A673 (cell line): ENCODE data around the gene TMEM150C. TPM values are rescaled to one million over a fixed set of nuclear protein-coding genes. Genes with fewer than 3 reads are reported as not detected.

Experiments
- BruUV-seq: library from RNA; stranded (reverse); fragments of 400-500 nt; replicated peaks from 2 replicates; lab custom pipeline; 2021; lab: Mats Ljungman, UMichigan
- CTCF ChIA-PET: fragments of 300-600 bp; sonication (Branson Sonifier 250); formaldehyde crosslinking; loops from one replicate; lab custom pipeline; 2022; ENCODE audit warnings: antibody characterized with exemption; lab: Charles Lee
- POLR2A ChIA-PET: fragments of 300-600 bp; sonication (Branson Sonifier 250); formaldehyde crosslinking; loops from one replicate; lab custom pipeline; 2022; ENCODE audit warnings: antibody characterized with exemption; ENCODE audit not compliant: low non-redundant PET; lab: Charles Lee
- DNase-seq: peaks from one replicate; pipeline ENCODE4 v3.0.0-alpha.2; 2015; ENCODE audit warnings: low spot score
- H3K27ac ChIP-seq: fragments of 200-600 bp; sonication (generic); 2 replicates; pipeline ENCODE4 v1.5.1; 2016; ENCODE audit warnings: mixed run types, low read depth, mild to moderate bottlenecking, mixed read lengths, antibody characterized with exemption, low read length; ENCODE audit not compliant: poor library complexity, severe bottlenecking
- H3K27me3 ChIP-seq: fragments of 200-600 bp; sonication (generic); replicated peaks from 2 replicates; pipeline ENCODE4 v1.6.1; 2017; ENCODE audit warnings: mixed run types, low read depth, mild to moderate bottlenecking, mixed read lengths, antibody characterized with exemption, low read length; ENCODE audit not compliant: insufficient read depth, poor library complexity
- H3K36me3 ChIP-seq: fragments of 200-600 bp; sonication (generic); 2 replicates; pipeline ENCODE4 v1.6.1; 2016; ENCODE audit warnings: mixed run types, mild to moderate bottlenecking, mixed read lengths, antibody characterized with exemption, low read length; ENCODE audit not compliant: insufficient read depth, poor library complexity, severe bottlenecking
- H3K4me1 ChIP-seq: fragments of 200-600 bp; sonication (generic); 2 replicates; pipeline ENCODE4 v1.6.1; 2017; ENCODE audit warnings: mixed run types, mild to moderate bottlenecking, mixed read lengths, antibody characterized with exemption, low read length; ENCODE audit not compliant: insufficient read depth, poor library complexity, severe bottlenecking
- H3K4me3 ChIP-seq: fragments of 200-600 bp; sonication (generic); 2 replicates; pipeline ENCODE4 v1.5.1; 2016; ENCODE audit warnings: low read depth, mixed run types, mild to moderate bottlenecking, mixed read lengths, low read length; ENCODE audit not compliant: poor library complexity, severe bottlenecking
- H3K9me3 ChIP-seq: fragments of 200-600 bp; sonication (generic); 2 replicates; pipeline ENCODE4 v1.6.1; 2016; ENCODE audit warnings: mixed run types, low read depth, mild to moderate bottlenecking, mixed read lengths, antibody characterized with exemption, low read length; ENCODE audit not compliant: poor library complexity, severe bottlenecking
- EZH2 ChIP-seq: fragments of 200-600 bp; sonication (generic); IDR thresholded peaks from 2 replicates; pipeline ENCODE4 v1.6.1; 2017; ENCODE audit warnings: borderline replicate concordance, low read depth, mild to moderate bottlenecking, mixed read lengths, antibody characterized with exemption, low read length; ENCODE audit not compliant: poor library complexity, severe bottlenecking
- intact Hi-C: fragments of 100-400 bp; cut with micrococcal nuclease; formaldehyde crosslinking; loops from one replicate; pipeline ENCODE4 v1.10.0; 2022; ENCODE audit not compliant: unreplicated experiment
- total RNA-seq: library from RNA; stranded (reverse); gene quantifications from 2 replicates; pipeline ENCODE4 v1.2.3, GENCODE V29; 2021
- TF ChIP-seq, protein P1 (sequence below): fragments of 300-800, 200-600 bp; sonication (generic); conservative IDR thresholded peaks from 2 replicates; pipeline ENCODE4 v1.5.1; 2017; ENCODE audit warnings: low read depth, mild to moderate bottlenecking, antibody characterized with exemption, low read length, moderate library complexity, mixed read lengths

The TMEM150C gene
- total RNA-seq, 1 experiment from 2014 or later = 0.34 TPM

GRCh38 chr4:82599336-82599735 lies 37.5 kb upstream of the TMEM150C start:
- Histone ChIP-seq H3K4me3 (no peak overlapping the region), H3K9me3 (no peaks in the 10 kb centered on the region), H3K27me3 (no peaks in the 10 kb centered on the region), H3K4me1 (no peaks in the 10 kb centered on the region), H3K36me3 (no peaks in the 10 kb centered on the region), H3K27ac (no peak overlapping the region)
- BruUV-seq = no TSS peak
- DNase-seq = no peak
- TF ChIP-seq, protein P1, sequence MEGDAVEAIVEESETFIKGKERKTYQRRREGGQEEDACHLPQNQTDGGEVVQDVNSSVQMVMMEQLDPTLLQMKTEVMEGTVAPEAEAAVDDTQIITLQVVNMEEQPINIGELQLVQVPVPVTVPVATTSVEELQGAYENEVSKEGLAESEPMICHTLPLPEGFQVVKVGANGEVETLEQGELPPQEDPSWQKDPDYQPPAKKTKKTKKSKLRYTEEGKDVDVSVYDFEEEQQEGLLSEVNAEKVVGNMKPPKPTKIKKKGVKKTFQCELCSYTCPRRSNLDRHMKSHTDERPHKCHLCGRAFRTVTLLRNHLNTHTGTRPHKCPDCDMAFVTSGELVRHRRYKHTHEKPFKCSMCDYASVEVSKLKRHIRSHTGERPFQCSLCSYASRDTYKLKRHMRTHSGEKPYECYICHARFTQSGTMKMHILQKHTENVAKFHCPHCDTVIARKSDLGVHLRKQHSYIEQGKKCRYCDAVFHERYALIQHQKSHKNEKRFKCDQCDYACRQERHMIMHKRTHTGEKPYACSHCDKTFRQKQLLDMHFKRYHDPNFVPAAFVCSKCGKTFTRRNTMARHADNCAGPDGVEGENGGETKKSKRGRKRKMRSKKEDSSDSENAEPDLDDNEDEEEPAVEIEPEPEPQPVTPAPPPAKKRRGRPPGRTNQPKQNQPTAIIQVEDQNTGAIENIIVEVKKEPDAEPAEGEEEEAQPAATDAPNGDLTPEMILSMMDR = no peak
- TF ChIP-seq EZH2 = no peak
- intact Hi-C loops = no loop called here
- ChIA-PET CTCF (no interaction called here), POLR2A (no interaction called here)

- Histone ChIP-seq H3K27me3 (peaks cover 4% of the 10 kb centered on the region), H3K9me3 (no peaks in the 10 kb centered on the region), H3K4me1 (no peaks in the 10 kb centered on the region), H3K36me3 (no peaks in the 10 kb centered on the region), H3K27ac (no peak overlapping the region), H3K4me3 (no peak overlapping the region)
- ChIA-PET POLR2A (no interaction called here), CTCF (no interaction called here)
- intact Hi-C loops = no loop called here
- DNase-seq = no peak
- BruUV-seq = no TSS peak
- TF ChIP-seq, protein P1 = no peak
- TF ChIP-seq EZH2 = no peak
These were observed 32.7 kb upstream of the TMEM150C start for GRCh38 chr4:82594456-82594855.

DNA sequence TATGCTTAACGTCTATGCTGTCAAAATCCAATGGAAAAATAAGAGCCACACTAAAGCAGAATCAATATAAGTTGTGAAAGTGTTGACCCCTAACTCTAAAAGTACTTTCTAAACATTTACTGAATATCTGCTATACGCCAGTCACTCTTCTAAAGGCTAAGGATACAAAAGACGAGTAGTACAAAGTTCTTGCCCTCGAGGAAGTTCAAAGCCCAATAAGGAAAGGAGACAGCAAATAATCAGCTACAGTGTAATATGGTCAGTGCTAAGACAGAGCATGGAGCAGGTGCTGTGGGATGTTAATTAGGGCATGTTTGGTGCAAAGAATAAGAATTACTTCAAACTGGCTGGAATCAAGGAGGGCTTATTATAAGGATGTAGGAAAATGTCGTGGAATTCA lies 31.6 kb upstream of the TMEM150C start:
- TF ChIP-seq, protein P1 = no peak
- TF ChIP-seq EZH2 = no peak
- no peak for DNase-seq
- BruUV-seq = no TSS peak
- Histone ChIP-seq H3K27me3 (peaks cover 4% of the 10 kb centered on the region), H3K27ac (no peak overlapping the region), H3K4me3 (no peak overlapping the region), H3K4me1 (no peaks in the 10 kb centered on the region), H3K9me3 (no peaks in the 10 kb centered on the region), H3K36me3 (no peaks in the 10 kb centered on the region)
- intact Hi-C loops = no loop called here
- CTCF ChIA-PET = no interaction called here
- POLR2A ChIA-PET = no interaction called here
